ENCODE data around the gene ZBTB25.

Gene ZBTB25

GRCh38 chr14:64515053-64515452 lies 11.4 kb upstream of the ZBTB25 start:
- DNase-seq (ENCODE audit: low spot score): no peak

GRCh38 chr14:64513271-64513670 lies 9.6 kb upstream of the ZBTB25 start:
- DNase-seq (ENCODE audit: low spot score): no peak

GRCh38 chr14:64510825-64511671 lies 7.4 kb upstream of the ZBTB25 start:
- no peak for DNase-seq (ENCODE audit: low spot score)

GRCh38 chr14:64509036-64509435 lies 5.4 kb upstream of the ZBTB25 start:
- DNase-seq (ENCODE audit: low spot score): no peak

DNA sequence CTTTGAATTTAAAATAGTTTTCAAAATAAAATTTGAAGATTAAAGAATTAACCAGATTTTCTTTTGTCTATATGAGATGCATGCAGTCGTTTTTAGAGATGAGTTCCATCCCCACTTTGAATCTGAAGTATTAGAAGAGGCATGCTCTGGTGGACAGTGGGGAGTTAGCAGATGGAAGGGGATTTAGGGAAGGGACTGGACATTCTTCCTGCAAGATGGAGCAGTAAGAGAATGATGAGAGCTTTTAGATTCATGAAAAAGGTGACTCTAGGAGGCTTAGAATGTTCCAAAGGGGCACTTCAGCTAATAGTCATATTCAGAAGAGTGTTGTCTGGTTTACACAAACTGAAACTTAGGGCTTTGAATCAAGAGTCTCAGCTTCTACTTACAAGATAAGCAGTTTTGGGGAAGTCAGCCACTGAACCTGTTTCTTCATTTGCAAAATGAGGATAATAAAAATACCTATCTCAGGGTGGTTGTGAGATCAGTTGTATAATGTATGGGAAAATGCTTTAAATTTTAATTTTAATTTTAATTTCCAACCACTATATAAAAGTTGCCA lies 4.7 kb upstream of the ZBTB25 start:
- DNase-seq (ENCODE audit: low spot score): no peak

GRCh38 chr14:64507376-64508156 lies 3.9 kb upstream of the ZBTB25 start:
- DNase-seq (ENCODE audit: low spot score): no peak

GRCh38 chr14:64506721-64507120 lies 3.1 kb upstream of the ZBTB25 start:
- no peak for DNase-seq (ENCODE audit: low spot score)

- DNase-seq (ENCODE audit: low spot score): peak; percentile 93
Observed at GRCh38 chr14:64504897-64505794, 1.5 kb upstream of the ZBTB25 start.

DNA sequence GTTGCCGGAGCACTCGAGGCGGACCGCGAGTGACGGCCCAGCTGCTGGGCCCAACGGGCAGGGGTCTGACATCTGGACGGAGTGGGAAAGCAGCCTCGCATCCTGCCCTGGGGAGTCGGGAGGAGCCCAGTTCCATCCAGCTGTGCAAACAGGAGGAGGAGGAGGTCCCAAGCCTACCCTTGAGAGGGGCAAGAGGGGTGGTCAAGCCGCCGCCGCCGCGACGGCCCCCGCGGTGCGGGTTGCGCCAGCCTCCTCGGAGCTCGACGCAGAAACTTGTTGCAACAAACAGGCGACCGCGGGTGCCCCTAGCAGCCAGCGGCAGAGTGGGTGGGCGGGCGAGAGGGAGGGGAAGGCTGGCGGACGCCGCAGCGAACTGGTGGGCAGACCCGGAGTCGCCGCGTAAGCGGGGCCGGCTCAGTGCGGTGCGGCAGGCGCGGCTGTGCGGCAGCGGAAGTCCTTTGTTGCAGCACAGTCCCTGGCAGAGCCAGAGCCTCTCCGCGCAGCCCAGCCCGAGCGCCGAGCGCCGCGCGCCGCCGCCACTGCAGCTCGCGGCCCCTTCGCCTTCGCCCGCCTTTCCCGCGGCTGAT lies 765 bp upstream of the ZBTB25 start, which contains the start of gene ZBTB1:
TSS of gene ZBTB1 (plus strand) at position 461 of the 587 bp plus-strand sequence. CDS start 16,735 bp downstream, outside the sequence.
- DNase-seq (ENCODE audit: low spot score): peak; percentile 94

DNA sequence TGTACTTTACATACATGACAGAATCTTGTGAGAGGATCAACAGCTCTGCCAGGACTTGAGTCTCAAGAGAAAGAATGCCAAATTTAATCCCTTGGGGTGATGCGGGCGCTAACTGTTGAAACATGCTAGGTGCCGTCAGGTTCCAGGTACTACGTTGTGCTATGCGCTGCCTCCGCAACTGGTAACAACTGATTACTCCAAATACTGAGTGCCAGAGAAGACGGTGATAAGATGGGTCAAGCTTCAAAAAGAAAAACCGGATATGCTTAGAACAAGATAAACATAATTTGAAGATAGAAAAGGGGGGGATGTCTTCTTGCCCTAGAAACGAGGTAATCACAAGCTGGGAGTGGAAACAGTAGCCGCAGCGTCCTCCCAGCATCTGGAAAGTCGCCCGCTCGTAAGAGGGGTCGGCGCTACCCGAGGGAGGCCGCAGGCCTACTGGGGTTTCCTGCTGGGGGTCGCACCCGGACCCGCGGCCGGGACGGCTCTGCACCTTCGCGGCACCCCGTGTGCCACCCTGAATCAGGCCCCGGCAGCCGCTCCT lies 678 bp downstream of the ZBTB25 start:
- no peak for DNase-seq (ENCODE audit: low spot score)

GRCh38 chr14:64502456-64502855 lies 1.2 kb downstream of the ZBTB25 start:
- DNase-seq (ENCODE audit: low spot score): no peak

- DNase-seq (ENCODE audit: low spot score): no peak
Observed at GRCh38 chr14:64501411-64502171, 2.0 kb downstream of the ZBTB25 start.

DNA sequence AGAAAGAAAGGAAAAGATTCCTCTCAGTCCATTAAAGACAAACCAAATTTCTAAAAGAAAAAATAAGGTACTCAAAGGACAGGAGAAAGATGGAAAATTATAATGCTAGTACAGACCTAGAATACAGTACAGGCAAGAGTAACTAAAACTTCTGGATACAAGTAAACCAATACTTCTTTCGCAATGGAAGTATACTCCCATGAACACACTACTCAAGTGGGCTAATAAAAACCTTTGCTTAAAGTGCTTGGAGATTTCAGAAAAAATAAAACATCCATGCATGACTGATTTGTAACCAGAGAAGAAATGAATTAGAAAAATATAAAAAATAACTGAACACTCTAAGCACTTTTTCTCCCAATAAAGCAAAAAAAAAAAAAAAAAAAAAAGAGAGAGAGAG lies 3.5 kb downstream of the ZBTB25 start:
- no peak for DNase-seq (ENCODE audit: low spot score)

DNA sequence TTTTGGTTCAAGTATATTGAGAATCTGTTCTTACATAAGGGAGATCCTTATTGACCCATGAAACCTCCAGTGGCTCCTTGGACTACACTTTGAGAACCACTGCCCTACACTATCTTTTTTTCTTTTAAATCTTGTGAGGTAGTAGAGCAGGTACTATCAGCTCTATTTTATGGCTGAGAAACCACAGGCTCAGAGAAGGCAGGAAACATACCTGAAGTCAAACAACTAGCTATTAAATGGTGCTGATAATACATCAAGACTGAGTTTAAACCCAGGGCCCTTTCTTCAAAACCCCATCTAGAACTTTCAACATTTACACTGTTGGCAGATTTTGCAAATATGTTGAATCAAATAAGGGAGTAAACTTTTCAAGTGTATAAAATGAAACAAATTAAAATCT lies 6.9 kb downstream of the ZBTB25 start:
- DNase-seq (ENCODE audit: low spot score): no peak

- no peak for DNase-seq (ENCODE audit: low spot score)
Observed at GRCh38 chr14:64495252-64495651, 8.4 kb downstream of the ZBTB25 start.

DNA sequence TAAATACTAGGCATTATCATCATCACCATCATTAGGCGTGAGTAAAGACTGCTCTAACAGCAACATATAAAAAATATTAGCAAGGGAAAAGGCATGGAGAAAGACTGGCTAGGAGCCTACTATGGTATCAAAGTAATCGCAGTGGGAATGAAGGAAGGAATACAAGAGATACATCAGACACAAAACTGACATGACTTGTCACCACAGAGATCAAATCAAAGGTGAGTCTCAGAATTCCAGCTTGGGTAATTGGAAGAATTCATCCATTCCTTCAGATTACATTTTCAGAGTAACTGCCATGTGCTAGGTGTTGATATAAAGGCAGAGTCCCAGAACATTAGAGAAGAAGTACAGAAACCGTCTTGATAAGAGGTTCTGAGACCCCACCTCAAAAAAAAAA lies 10.2 kb downstream of the ZBTB25 start:
- no peak for DNase-seq (ENCODE audit: low spot score)

DNA sequence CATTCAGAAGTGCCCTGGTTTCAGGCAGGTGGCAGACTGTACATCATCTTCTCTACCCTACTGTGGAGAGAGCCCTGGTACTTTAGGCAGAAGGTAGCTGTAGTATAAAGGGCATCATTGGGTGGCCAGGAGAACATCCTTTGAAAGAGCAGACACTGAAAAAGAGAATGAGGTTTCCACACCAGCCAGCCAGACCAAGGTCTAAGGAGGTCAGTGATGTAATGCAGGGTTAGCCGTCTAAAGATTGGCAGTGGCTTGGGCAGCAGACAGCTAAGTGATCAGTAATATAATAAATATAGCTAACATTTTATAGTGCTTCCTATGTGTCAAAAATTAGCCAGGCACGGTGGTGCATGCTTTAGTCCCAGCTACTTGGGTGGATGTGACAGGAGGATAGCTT lies 12.0 kb downstream of the ZBTB25 start:
- DNase-seq (ENCODE audit: low spot score): no peak

DNA sequence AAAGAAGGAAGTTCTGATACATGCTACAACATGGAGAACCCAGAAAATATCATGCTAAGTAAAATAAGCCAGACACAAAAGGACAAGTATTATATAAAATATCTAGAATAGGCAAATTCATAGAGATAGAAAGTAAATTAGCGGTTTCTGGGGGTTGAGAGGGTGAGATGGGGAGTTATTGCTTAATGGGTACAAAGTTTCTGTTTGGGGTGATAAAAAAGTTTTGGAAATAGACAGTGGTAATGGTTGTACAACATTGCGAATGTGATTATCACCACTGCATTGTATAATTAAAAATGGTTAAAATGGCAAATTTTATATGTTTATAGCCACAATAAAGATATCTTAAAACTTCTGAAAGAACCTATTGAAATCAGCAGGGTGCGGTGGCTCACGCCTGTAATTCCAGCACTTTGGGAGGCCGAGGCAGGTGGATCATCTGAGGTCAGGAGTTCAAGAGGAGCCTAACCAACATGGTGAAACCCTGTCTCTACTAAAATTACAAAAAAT lies 15.0 kb downstream of the ZBTB25 start:
- no peak for DNase-seq (ENCODE audit: low spot score)

- DNase-seq (ENCODE audit: low spot score): no peak
Observed at GRCh38 chr14:64478634-64479250, 24.9 kb downstream of the ZBTB25 start.

GRCh38 chr14:64476438-64476837 lies 27.2 kb downstream of the ZBTB25 start:
- DNase-seq (ENCODE audit: low spot score): no peak

Measured in left forelimb (tissue), 1 donor.